ENCODE measurements around the gene LRRC75A.
"Not testable (repeated sequence)": the region's sequence is repeated elsewhere in the genome, so short reads cannot be mapped to it uniquely, and the experiment has no call there.

The LRRC75A gene

GRCh38 chr17:16471295-16471694 is 20.7 kb downstream of the LRRC75A start:
- no peak for DNase-seq

- no peak for DNase-seq
Measured at GRCh38 chr17:16470265-16470664, 21.7 kb downstream of the LRRC75A start.

GRCh38 chr17:16468428-16468992 is 23.5 kb downstream of the LRRC75A start:
- DNase-seq = no peak

DNA sequence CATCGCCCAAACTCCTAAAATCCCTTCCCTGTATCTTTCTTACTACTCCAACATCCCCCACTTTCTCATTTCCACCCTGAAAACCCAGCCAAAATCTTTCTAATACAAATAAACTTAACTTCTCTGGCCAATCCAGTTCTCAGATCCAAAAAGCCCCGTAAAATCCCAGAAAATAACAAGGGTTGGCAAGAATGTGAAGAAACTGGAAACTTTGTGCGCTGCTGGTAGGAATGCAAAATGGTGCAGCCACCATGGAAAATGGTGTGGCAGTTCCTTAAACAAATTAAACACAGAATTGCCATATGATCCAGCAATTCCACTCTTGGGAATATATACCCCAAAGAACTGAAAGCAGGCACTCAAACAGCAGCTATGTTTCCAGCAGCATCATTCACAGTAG is 24.1 kb downstream of the LRRC75A start:
- no peak for DNase-seq

DNA sequence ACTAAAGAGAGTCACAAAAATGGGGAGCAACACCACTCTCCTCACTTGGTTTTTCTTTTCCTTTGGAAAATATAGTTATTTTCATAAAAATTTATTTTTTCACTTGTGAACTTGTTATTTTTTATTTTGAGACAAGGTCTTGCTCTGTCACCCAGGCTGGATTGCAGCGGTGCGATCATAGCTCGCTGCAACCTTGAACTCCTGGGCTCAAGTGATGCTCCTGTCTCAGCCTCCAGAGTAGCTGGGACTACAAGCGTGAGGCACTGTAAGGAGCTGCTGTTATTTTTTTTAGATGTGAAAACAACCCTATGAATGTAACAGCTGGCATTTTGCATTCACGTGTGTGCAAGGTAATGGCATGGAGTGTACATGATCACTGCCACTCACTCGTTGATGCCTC is 24.9 kb downstream of the LRRC75A start:
- no peak for DNase-seq

DNA sequence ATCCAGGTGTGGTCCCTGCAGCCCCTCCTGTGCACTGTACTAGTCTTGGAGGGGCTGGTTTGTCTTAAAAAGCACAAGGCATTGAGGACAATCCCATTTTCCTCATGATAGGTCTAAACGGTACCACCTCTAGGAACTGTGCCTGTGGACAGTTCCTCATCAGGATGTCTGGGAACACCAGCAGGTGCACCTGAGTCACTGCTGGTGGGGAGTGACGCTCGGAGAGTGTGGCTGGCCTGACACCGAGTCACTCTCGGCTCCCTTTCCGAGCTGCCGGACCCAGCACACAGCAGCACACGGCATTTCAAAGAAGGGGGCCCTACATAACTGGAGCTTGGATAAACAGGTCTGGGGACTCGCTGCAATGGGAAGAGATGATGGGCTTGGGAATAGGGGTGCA is 25.6 kb downstream of the LRRC75A start:
- no peak for DNase-seq

- no peak for DNase-seq
Measured at GRCh38 chr17:16465861-16466338, 26.1 kb downstream of the LRRC75A start.

- DNase-seq = no peak
Measured at GRCh38 chr17:16465052-16465312, 27.0 kb downstream of the LRRC75A start.

DNA sequence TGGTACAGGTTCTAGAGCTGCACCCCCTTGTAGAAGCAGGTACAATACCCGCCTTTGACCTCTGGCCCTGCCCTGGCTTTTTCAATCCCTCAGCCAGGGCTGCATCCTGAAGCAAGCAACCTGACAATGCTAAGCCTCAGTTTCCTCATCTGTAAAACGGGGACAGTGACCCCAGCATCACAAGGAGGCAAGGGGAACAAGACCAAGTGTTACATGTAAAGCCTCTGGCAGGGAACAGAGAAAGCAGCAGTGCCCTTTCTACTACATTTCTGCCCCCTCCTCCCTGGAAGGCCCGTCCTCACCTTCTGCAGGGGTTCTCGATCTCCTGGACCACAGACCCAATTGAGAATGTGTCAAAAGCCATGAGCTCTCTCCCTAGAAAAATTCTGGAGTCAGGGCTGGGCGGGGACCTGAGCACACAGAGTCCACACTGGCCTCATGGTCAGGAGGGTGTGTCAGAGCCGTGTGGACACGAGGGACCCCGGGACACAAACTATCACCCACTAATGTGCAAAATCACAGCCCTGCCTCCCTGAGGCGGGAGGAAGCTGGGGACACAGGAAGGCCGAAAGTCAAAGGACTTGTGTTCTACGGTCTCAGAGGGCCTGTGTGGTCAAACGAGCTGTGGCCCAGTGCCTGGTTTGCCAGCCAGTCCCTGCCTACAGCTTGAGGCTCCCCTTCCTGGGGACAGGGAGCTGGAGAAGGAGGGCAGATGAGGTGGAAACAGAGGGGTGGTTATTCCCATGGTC is 27.5 kb downstream of the LRRC75A start:
- no peak for DNase-seq

DNA sequence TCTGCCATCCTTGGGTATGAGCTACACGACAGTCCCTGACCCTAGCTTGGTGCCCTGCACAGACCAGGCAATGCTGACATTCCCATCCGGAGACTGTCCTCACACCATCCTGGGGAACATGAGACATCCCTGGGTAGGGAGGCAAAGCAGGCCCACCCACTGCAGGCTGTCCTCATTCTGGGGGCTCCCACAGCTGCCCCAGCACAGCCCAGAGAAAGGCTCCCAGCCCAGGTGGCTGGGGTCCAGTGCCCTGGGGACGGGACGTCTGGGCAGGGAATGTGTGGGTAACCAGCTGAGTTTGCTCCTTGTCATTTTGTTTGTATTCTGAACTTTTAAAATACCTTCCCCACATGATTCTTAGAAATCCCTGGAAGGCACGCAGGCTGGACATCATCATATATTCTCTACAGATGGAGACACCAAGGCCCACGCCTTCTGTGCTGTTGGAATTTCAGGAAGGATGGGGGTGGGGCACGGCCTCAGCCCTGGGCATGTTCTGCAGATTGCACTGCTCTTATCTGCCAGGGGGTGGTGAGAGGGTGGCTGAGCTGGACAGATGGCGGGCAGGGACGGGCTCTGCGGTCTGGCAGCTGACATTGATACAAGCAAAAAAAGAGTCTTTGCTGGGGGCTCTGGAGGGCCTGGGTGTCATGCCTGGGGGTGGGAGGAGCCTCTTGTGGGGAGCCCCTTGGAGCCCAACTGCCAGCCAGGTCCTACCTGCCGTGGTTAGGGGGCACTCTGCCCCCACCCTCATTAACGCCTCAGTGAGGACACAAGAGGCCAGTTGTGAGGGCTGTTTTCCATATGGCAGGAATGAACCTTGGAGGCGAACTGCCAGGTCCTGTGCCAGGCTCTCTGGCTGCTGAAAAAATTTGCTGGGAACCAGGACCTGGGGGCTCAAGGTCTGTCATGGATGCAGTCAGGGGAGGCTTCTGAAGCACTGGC is 28.4 kb downstream of the LRRC75A start:
- no peak for DNase-seq

DNA sequence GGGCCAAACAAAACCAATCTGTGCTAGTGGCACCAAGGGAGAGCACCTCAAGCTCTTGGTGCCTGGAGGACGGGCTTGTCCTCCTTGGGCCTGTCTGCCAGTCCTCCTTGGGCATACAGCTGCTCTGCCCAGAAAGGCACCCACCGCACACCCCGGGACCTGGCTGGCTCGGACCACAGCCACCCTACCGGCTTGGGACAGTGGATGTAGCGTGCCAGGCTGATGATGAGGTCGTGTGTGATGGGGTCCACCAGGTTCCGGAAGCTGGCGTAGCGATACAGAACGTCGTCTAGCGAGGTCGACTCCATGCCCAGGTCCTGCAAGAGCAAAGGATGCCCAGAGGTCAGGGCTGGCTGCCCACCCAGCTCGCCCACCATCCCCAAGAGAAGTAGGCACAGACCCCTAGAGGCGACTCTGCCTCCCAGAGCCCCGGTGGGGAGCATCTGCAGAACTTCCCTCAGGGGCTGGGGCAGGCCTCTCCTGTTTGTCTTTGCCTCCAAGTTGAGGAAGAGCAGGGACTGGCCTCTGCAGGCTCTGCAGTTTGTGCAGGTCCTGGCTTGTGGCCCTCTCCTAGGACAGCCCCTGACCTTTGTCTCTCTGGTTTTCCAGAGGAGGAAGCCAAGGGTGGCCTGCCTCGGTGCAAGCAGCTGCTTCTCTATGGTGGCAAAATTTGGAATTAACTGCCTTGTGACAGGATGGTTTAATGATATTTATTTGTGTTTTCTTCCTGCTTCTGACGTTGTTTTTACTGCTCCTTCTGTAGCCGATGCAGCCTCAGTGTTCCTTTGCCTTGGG is 29.7 kb downstream of the LRRC75A start:
- no peak for DNase-seq

- no peak for DNase-seq
Measured at GRCh38 chr17:16461606-16461866, 30.5 kb downstream of the LRRC75A start.

- DNase-seq = no peak
Measured at GRCh38 chr17:16460796-16461605, 31.0 kb downstream of the LRRC75A start.

DNA sequence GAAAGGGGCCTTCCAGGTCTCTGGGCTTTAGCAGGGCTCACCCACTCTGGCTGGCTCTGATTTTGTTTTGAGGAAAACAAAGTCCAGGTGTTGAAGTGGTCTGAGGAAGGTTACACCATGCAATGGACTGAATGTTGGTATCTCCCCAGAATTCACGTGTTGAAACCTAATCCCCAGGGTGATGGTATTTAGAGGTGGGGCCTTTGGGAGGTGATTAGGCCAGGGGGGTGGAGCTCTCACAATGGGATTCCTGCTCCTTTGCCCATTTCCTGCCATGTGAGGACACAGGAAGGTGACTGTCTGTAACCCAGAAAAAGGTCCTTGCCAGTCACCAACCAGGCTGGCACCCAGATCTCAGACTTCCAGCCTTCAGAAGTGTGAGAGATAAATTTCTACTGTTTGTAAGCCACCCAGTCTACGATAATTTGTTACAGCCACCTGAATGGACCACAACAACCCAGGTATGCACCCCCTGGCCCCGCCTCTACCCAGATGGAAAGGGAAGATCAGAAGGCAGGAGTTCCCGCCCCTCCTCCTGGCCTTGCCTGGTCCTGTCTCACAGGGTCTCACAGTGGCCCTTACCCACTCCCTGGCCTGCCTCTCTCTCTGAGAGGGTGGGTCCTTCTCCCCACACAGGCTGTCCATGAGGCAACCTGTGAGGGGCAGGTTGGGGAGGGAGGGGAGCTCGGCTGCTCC is 32.0 kb downstream of the LRRC75A start:
- no peak for DNase-seq

DNA sequence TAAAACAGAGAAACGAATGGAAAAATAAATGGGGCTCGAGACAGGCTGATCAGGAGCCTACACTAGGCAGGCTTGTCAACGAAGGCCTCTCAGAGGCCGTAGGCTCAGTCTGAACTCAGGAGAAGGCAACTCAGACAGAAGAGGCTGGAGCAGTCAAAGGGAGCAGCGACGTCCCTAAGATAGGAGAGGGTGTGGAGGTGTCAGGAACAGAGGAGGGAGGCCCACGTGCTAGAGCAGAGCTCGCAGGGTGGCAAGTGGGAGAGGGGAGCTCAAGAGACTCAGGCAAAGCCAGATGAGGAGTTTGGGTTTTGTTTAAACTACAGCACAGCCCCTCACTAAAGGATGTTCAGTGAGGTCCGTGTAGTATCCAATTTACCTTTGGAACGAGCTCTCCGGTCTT is 32.7 kb downstream of the LRRC75A start:
- DNase-seq = no peak

- DNase-seq = no peak
Measured at GRCh38 chr17:16456742-16457316, 35.2 kb downstream of the LRRC75A start.

DNA sequence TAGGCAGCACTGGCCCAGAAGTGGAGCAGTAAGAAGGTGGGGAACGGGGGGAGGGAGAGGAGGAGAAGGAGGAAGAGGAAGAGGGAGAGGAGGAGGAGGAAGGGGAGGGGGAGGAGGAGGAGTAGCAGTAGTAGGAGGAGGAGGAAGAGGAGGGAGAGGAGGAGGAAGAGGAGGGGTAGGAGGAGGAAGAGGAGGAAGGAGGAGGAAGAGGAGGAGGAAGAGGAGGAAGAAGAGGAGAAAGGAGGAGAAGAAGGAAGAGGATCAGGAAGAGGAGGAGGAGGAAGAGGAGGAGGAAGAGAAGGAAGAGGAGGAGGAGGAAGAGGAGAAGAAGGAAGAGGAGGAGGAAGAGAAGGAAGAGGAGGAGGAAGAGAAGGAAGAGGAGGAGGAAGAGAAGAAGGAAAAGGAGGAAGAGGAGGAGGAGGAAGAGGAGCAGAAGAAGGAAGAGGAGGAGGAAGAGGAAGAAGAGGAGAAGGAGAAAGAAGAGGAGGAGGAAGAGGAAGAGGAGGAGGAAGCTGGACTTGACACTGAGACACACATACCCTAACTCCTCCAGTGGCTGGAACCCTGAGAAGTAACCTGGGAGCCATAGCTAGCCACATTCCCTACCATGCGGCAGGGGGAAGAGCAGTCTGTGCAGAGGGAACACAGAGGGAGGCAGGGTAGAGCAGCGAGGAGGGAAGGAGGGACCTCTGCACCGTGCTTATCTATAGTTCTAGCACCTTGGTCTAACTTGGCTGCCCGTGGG is 35.8 kb downstream of the LRRC75A start:
- DNase-seq = no peak

DNA sequence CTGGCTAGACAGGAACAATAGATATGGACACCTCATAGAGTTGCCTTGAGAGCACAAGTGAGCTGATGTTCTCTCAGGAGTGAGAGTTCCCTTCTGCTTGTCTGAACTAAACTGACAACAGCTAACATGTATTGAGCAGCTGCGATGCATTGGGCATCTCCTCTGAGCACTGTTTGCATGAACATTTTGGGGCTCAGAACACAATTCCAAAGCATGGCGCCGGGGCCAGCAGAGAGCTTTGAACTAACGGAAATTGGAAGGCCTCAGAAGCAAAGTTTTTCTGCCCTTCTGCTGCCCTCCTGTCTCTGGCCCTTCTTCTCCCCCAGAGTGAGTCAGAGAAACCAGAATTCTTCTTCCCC is 38.5 kb downstream of the LRRC75A start:
- no peak for DNase-seq

- DNase-seq = not testable (repeated sequence)
Measured at GRCh38 chr17:16452268-16452667, 39.7 kb downstream of the LRRC75A start.

GRCh38 chr17:16450028-16450427 is 42.0 kb downstream of the LRRC75A start:
- DNase-seq = no peak

GRCh38 chr17:16449121-16449570 is 42.8 kb downstream of the LRRC75A start:
- no peak for DNase-seq

All from stimulated activated CD4-positive, alpha-beta T cell treated with anti-CD3 and anti-CD28 coated beads, Interleukin-2, amount 100 ng/mL, for 24 hours (primary cell).